HG02943 (cell line): ENCODE results near the gene DNAJB13.

Experiments
- ATAC-seq: cut with Tn5 transposase; IDR thresholded peaks from one replicate; pipeline ENCODE4 v1.9.1; 2021; ENCODE audit warnings: mild to moderate bottlenecking, low read depth, moderate library complexity; ENCODE audit not compliant: unreplicated experiment

The DNAJB13 gene

GRCh38 chr11:73998846-73999575 is 48.2 kb downstream of the DNAJB13 start:
- ATAC-seq = no peak

GRCh38 chr11:73999581-74000306 is 48.9 kb downstream of the DNAJB13 start:
- ATAC-seq = no peak

GRCh38 chr11:74000307-74001133 is 49.7 kb downstream of the DNAJB13 start:
- ATAC-seq = no peak

- ATAC-seq = no peak
Observed at GRCh38 chr11:74001822-74002286, 51.0 kb downstream of the DNAJB13 start.

- no peak for ATAC-seq
Observed at GRCh38 chr11:74002832-74003231, 52.0 kb downstream of the DNAJB13 start.

GRCh38 chr11:74004046-74004695 is 53.3 kb downstream of the DNAJB13 start:
- no peak for ATAC-seq

GRCh38 chr11:74004759-74005615 is 54.2 kb downstream of the DNAJB13 start:
- ATAC-seq = no peak

- no peak for ATAC-seq
Observed at GRCh38 chr11:74005721-74006517, 55.1 kb downstream of the DNAJB13 start.

GRCh38 chr11:74006743-74007304 is 56.0 kb downstream of the DNAJB13 start:
- no peak for ATAC-seq

- no peak for ATAC-seq
Observed at GRCh38 chr11:74007691-74008372, 57.0 kb downstream of the DNAJB13 start.

- ATAC-seq = no peak
Observed at GRCh38 chr11:74008373-74009229, 57.8 kb downstream of the DNAJB13 start, which contains the start of gene UCP3. TSS of gene UCP3 (minus strand) at chr11:74009085. CDS start at chr11:74007042, 2,043 bp downstream.

GRCh38 chr11:74009230-74009547 is 58.4 kb downstream of the DNAJB13 start:
- ATAC-seq = no peak

- ATAC-seq = no peak
Observed at GRCh38 chr11:74009675-74010305, 59.0 kb downstream of the DNAJB13 start.

- ATAC-seq = no peak
Observed at GRCh38 chr11:74010306-74011300, 59.8 kb downstream of the DNAJB13 start.

- ATAC-seq = no peak
Observed at GRCh38 chr11:74011360-74012073, 60.7 kb downstream of the DNAJB13 start.
